Right renal pelvis (tissue), 4 donors: ENCODE results near the gene SAMD4A. TPM values are rescaled to one million over a fixed set of nuclear protein-coding genes. Genes with fewer than 3 reads are reported as not detected.
"Not testable (repeated sequence)": the region's sequence is repeated elsewhere in the genome, so short reads cannot be mapped to it uniquely, and the experiment has no call there.

Experiments used
- DNase-seq, 4 donors: peaks; one replicate each; pipeline ENCODE4 v3.0.0-alpha.2; 2013; ENCODE audit warnings: low read depth in 4 of 4, low spot score in 3 of 4, missing footprints in 1 of 4
- polyA plus RNA-seq, 4 donors: library from polyadenylated mRNA; unstranded; fragments of 120-200 nt; gene quantifications; one replicate each; pipeline ENCODE4 v1.2.1, GENCODE V29; 2013; ENCODE audit not compliant: insufficient read length in 4 of 4

SAMD4A gene
- polyA plus RNA-seq, 4 donors: 8.2 to 10.8 (median 9.8) TPM

DNA sequence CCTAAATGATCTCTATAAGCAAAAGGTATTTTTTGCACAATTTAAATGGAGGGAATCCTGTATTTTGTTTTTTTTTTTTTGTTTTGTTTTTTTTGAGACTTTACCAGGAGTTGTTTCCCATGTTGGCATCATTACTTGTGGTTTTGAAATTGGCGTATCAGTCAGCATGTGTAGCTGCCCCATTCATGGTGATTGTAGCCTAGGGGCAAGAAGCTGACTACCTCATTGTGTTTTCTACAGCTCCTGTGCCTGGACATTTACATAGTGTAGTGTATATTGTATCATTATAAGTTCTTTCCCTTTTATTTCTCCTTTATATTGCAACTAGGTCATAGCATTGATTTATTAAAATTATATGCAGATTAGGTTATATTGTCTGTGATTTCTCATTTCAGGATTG is 24.5 kb downstream of the SAMD4A start:
- DNase-seq: no peak

DNA sequence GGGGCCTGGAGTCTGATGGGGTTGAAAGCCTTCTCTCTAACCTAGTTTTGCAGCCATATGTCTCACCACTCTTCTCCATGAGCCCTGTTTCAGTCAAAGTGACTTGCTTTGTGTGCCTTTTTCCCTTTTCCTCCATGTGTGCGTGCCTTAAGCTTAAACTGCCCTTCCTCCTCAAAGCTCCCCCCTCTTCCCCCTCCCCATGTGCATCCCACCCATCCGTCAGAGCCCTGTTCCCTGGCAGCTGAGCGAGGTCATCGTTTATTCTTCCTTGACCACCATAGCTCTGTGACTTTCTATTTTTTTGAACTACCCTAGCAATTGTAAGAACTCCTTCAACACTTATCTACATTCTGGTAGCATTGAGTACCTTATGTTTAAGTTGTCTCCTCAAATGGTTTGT is 24.9 kb downstream of the SAMD4A start:
- no peak for DNase-seq

DNA sequence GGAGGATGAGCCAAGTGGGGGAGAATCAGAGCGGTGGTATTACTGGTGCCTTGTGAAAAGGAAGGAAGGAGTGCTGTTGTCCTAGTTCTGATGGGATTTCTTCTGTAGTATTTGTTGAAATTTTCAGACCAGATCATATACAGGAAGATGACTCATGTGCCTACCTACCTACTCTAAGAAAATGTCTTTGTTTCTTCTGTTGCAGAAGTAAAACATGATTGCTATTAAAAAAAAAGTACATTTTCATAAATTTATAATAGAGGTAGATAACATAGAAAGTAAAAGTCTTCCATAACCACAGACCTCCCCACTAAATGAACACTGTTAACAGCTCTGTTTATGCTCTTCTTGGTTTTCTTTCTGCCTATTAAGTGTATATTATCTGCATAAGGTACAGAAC is 26.9 kb downstream of the SAMD4A start:
- no peak for DNase-seq

DNA sequence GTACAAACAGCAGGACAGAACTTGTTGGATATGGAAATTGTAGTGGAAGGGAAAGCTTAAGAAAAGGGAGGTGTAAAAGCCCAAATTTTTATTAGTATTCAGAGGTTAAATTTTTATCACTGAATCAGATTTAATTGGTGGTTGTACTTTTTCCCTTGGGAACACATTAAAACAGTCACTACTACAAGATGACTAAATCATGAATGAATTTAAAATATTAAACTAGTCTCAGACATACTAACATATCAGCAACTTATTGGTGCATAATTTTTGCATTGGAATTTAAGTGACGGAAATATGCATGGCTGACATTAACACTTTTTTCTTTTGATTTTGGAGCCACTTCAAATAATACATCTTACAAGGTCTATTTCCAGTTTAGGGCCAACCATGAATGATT is 27.6 kb downstream of the SAMD4A start:
- no peak for DNase-seq

DNA sequence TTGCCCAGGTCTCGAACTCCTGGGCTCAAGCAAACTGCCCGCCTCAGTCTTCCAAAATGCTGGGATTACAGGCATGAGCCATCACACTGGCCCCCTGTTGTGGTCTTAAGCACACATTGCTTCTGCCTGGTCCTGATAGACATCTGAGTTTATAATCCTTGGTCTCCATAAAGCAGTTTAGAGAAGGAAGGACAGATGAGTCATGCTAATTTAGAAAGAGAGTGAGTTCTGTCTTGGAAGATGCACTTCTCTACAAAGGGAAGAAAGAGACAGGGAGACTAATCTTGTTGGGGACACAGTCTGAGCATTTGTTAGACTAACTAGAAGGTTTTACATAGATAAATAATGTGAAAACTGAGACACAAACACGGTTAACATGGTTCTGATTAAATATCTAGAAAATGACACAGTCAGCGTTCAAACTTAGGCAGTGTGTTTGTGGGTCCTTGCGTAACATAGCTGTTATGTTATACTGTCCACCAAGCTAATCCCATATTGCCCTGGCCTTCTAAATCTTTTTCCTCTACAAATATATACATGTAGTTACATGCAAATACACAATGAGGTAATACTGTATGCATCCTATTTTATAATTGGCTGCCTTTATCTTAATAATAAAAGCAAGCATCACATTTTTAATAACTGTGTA is 31.0 kb downstream of the SAMD4A start:
- no peak for DNase-seq

DNA sequence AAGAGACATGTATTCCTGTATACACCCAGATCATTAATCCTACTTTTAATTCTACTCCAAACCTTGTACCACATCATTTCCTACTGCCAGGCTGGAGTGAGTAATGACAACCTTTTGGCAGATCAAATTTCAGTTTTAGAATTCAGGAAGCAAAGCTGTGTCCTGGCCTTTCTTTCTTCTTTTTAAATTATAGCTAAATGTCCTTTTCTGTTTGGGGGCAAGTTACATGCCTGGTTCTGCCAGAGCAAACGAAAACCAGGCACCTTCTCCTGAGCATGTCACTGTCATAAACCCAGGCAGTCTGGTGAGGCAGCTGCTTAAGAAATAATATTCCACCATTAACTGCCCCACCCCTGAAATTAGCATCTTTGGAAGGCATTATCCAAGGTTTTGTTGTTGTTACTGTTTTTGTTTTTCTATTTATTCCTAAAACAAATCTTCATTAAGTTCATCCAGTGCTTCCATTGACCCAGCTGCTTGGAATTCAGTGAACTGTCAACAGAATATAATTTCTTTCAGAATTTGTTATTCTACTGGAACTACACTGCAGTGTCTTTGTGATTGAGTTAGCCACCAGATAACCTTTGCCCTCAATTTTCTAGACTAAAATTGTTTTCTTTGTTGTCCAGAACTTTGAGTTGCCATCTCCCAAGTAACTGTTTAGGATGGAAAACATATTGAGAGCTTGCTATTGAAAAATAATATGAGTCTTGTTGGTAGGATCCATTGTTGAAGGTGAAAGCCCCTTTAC is 33.2 kb downstream of the SAMD4A start:
- no peak for DNase-seq

DNA sequence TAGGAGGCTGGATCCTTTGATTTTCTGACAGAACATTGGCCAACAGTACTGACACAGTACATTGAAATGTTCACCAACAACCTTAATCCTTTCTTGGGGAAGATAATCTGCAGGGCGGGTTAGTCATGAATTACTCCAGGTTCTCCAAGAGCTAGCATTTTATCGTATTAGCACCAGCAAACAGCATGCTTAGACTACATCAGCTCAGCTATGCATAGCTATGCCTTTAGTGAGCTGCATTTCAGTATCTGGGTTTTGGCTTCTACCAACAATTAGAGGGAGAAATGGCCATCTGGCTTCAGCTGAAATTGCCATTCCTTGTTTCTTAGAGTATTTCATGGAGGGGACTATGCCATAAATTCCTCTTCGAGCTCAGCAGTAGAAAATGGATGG is 33.8 kb downstream of the SAMD4A start:
- DNase-seq: no peak

DNA sequence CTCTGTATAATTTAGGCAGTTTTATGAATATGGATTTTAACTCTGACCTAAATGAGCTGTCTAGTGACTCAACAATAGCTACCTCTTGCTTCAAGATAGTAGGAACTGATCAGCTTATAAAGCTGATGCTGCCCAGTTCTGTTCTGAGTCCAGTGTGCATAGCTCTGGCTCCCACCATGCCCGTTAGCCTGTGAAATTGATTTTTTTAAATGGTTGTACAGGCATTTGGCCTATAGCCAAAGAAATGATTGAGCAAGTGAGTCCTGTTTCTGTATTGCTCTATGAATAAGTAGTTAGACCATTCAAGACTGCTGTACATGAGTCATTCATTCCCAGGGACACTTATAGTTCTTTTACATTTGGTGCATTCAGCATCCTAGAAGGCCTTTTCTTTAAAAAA is 36.4 kb downstream of the SAMD4A start:
- no peak for DNase-seq

DNA sequence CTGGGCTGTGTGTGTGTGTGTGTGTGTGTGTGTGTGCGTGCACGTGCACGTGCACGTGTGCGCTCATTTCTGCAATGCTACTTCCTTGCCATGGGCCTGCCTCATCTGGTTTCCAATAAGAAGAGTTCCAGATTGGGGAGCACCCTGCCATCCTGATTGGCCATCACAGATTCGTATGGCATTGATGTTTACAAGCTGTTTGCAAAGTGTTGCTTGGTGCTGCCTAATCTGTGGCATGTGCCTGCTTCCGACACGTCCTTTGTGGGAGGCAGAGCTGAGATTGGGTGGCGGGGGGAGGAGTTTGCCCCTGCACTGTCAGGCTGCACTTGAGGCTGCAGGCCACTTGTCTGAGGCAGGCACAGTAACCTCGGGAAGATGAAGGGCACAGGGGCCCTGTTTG is 39.2 kb downstream of the SAMD4A start:
- no peak for DNase-seq

DNA sequence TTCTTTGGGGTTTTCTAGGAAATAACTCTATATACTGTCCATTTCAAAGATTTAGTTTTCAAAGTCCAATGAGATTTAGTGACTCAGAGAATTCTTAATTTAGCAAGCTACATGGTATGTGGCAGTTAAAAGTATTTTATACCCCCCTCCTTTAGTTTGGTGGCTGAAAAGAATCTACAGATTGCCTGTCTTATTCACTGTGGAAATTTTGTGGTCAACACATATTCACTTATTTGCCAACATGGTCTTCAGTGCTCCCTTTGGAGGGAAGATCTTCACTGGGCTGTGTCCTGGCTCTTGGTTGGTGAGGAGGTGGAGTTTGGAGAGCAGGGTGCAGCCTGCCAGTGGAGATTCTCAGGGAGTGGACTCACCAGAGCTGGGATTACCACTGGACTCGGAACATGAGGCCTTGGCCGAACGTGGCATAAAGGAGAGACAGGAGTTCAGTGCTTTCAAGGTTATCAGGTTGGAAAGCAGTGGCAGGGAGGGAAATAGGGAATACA is 39.8 kb downstream of the SAMD4A start:
- no peak for DNase-seq

DNA sequence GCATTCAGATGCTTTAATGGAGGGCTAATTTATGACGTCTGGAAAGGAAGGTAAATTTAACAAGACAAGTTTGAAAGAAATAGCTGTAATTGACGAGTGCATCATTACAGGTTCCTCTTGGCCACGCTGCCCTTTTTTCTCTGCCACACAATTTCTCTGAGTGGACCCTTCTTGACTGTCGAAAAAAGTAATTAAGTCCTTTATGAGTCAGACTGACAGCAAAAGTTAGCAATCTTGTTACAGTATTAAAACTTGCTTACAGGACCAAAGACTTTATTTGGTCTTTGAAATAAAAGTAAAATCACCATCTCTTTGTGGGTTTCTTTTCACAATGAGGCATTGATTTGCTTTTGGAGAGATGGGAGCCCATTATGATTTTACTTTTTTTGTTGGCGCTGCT is 42.6 kb downstream of the SAMD4A start:
- DNase-seq: no peak

DNA sequence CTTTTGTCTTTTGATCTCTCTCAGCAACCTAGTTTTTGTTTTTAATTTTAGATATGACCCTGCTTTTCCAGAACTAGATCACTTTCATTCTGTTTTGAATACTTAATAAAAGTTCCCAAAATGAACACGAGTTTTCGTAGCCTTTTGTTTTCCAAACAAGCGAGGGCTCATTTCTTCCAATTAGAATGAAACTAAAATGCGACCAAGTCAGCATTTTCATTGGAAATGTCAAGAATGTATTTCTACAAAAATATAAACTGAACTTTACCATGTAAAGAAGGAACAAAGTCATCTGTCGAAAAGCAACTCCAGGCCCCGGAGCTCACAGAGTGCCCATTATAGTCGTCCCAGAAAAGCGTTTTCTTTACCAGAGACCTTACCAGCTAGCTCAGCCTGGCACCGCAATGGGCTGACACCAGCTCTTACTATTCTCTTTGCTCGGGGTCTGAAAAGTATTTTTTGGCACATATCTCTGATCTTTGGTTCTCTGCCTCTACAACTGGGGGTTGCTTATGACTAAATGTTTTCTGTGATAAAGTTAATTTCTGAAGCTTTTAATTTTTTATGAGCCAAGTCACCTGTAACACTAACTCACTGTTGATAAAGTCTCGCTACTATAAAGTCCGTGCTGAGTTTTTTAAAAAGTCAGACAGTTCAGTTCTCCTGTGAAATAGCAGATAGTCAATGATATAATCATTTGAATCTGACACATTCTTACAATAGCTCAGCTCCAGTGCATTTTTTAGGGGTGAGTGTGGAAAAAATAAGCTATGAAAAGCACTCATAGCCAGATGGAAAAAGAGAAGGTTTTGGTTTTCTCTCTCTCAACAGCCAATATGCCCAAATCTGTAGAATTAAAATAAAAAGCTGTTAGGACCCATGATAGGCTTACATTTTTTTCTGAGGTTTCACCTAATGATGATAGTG is 43.4 kb downstream of the SAMD4A start:
- no peak for DNase-seq

DNA sequence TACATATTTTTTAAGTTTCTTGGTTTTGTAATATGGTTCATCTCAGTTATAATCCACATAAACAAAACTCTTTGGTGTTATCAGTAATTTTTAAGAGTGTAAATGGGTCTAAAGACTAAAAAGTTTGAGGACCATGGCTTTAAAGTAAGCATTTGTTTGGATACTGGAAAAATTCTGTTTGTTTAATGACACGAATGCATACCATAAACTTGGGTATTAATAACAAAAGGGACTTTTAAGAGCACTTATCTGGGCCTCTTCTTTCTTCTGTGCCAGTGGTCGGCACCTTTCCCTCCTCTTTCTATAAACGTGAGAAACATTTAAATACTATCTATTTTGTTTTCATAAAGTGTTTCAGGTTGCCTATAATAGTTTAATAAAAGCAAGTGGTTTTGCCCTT is 47.4 kb downstream of the SAMD4A start:
- DNase-seq: no peak

DNA sequence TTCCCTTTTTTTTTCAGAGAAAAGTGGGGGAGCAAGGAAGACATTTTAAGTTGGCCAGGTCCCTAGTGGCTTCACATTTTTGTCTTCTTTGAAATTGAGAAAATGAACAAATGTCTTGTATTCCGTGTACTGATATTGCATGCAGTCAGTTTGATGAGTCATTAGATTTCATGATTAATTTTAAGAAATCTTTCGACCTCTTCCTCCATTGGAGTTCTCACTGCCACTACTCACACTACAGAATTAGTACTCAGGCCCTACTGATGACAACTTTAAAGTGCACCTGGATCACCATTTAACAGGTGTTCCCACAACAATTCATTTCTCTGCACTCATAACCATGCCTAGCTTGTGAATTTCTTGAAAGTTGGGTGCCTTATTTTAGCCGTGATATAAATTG is 50.5 kb downstream of the SAMD4A start:
- DNase-seq: no peak

DNA sequence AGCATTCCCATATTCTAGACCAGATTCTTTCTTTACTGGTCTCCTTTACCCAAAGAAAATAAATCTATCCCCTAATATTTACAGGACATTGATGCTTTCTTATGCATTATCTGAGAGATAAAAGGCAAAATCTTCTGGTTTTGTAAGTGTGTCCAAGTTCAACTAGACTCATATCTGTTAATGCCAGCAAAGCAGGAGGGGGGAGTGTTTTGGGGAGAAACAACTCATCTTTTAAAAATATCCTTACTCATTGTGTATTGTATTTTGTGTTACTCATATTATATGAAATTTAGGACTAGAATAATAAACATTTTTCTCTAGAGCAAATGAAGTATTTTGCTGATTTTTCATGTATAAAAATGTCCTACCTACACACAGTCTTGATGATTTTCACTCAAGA is 54.8 kb downstream of the SAMD4A start:
- DNase-seq: no peak

DNA sequence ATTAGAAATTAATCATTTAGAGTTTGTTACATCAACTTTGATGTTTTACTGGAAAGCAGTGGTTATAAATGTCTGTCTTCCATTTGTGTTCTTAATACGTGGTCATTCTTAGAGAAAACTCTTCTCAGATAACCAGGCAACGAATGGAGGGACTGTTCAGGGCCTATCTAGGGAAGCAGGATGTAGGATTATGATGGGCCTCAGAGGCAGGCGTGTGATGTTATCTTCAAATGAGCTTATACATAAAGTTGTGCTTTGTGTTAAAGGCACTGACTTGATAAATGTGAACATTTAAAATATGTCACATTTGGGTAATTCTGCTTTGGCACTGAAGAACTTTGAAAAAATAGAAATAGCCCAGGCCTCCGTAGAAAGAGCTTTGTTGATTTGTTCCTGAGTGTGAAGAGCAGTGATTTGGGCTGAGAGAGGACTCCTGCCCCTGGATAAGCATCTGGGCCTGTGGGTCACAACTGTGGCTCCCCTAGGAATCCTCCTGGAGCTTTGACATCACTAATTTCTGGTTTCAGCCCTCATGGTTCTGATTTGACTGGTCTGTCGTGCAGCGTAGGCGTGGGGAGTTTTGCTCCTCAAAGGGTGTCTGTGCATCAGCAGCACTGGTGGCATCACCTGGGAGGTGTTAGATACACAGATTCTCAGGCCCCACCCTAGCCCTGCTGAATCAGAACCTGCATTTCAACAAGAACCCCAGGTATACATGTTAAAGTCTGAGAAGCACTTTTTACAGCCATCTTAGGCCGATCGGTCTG is 55.4 kb downstream of the SAMD4A start:
- no peak for DNase-seq

DNA sequence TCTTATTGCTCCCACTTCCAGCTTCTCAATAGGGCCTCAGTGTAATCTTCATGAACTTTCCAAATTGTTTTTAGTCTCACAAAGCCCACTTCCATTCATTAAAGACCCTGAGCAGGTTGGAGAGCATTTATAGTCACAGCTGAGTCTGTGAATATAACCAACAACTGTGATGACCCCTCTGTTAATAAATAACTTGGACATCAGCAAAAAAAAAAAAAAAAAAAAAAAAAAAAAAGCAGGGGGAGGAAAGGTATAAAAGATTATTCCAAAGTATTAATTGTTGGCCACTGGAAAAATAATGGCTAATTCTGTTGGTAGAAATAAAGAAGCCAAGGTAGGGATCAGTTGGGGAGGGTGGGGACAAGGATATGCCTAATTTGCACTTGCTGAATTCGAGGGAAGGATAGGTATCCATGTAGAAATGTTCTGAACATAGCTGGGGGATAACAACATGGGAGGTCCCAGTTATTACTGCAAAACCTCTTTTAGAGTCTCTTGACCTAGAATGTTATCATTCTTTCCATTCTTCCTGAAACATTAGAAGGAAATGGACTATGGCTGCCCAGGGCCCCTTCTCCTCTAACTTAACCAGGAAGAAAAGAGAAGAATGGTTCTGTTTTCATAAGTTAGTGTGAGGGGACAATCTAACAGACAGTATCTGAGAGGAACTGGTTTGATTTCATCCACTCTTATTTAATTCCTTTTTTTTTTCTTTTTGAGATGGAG is 56.5 kb downstream of the SAMD4A start:
- no peak for DNase-seq

DNA sequence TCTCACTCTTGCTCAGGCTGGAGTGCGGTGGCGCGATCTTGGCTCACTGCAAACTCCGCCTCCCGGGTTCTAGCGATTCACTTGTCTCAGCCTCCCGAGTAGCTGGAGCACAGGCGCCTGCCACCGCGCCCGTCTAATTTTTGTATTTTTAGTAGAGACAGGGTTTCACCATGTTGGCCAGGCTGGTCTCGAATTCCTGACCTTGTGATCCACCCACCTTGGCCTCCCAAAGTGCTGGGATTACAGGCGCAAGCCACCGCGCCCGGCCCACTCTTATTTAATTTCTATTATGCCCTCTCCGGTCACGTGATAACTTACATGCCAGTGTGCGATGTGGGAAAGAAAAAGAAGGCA is 57.1 kb downstream of the SAMD4A start:
- DNase-seq: not testable (repeated sequence)

DNA sequence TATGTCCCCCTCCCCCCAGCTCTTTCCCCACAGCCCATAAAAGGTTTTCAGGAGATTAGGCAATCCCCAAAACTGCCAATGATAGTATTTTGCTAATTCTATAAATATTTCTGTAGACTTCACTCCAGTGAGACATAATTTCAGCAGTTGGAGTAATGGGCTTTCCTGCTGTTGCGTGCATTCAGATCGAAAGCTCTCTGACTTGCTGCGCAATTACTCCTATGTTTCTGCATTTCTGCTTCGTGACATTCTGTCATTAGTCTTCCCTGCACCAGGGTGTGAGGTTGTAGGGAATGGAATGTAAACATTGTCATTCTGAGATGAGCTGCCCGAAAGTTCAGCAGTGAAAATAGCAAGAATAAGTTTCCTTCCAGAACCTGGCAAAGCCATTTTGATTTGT is 58.2 kb downstream of the SAMD4A start:
- no peak for DNase-seq

DNA sequence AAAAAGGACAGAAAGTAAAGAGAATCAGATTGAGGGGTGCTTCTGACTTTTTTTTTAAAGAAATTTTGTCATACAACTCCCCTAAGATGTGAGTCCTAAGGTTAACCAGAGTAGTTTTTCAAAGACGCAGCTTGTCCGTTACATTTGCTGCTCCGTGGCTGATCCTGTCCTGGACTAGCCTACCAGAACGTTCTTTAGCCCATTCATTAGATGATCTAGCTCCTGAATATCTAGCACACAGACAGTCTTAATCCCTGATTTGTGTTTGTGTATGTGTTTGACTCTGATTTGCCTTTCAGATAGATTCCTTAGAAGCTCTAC is 60.3 kb downstream of the SAMD4A start:
- no peak for DNase-seq
